Left cardiac atrium (tissue), 4 donors: ENCODE measurements around the gene VEGFC. TPM values are rescaled to one million over a fixed set of nuclear protein-coding genes. Genes with fewer than 3 reads are reported as not detected.
A peak's percentile ranks its signal among the peaks of the same experiment; 100 is the strongest.

ENCODE experiments used
- ATAC-seq, 2 donors: fragments of 200-7000 bp; cut with Tn5 transposase; one replicate each; pipeline ENCODE4 v1.9.1; 2020; ENCODE audit warnings: mild to moderate bottlenecking in 2 of 2, moderate library complexity in 2 of 2
- DNase-seq: peaks from one replicate; pipeline ENCODE4 v3.0.0-alpha.2; 2020
- intact Hi-C, 2 donors: fragments of 100-400 bp; cut with DNase I; formaldehyde crosslinking; loops; one replicate each; pipeline versions ENCODE4 v1.14.1 to v1.15.1; 2022 to 2023
- long read RNA-seq: library from polyadenylated mRNA; unstranded; transcript quantifications from one replicate; pipeline ENCODE4 v2.0.0, GENCODE V29; 2021
- total RNA-seq, 2 donors: library from RNA; stranded (reverse); fragmentation: NEBNext Ultra II Directional; extraction: Animal tissue kit (Norgen Biotek cat#: 25700); gene quantifications; one replicate each; pipeline ENCODE4 v1.2.1, GENCODE V29; 2021
- donor health status: DM: no; HTN: yes; CAD: no.
- donor health status: DM: no; HTN: yes; CAD: no; lungs with severe emphysema.
- donor health status: DM: yes; HTN: yes; CAD: no.
- donor health status: Dilated cardiomyopathy.

VEGFC gene, protein sequence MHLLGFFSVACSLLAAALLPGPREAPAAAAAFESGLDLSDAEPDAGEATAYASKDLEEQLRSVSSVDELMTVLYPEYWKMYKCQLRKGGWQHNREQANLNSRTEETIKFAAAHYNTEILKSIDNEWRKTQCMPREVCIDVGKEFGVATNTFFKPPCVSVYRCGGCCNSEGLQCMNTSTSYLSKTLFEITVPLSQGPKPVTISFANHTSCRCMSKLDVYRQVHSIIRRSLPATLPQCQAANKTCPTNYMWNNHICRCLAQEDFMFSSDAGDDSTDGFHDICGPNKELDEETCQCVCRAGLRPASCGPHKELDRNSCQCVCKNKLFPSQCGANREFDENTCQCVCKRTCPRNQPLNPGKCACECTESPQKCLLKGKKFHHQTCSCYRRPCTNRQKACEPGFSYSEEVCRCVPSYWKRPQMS
- total RNA-seq: 1 to 10 TPM; 7.8 to 8.5 TPM
- long read RNA-seq, partial matches to known transcripts: 1 of 1 reads
- long read RNA-seq, other reads (novel, unspliced or antisense): 0 of 1 reads

DNA sequence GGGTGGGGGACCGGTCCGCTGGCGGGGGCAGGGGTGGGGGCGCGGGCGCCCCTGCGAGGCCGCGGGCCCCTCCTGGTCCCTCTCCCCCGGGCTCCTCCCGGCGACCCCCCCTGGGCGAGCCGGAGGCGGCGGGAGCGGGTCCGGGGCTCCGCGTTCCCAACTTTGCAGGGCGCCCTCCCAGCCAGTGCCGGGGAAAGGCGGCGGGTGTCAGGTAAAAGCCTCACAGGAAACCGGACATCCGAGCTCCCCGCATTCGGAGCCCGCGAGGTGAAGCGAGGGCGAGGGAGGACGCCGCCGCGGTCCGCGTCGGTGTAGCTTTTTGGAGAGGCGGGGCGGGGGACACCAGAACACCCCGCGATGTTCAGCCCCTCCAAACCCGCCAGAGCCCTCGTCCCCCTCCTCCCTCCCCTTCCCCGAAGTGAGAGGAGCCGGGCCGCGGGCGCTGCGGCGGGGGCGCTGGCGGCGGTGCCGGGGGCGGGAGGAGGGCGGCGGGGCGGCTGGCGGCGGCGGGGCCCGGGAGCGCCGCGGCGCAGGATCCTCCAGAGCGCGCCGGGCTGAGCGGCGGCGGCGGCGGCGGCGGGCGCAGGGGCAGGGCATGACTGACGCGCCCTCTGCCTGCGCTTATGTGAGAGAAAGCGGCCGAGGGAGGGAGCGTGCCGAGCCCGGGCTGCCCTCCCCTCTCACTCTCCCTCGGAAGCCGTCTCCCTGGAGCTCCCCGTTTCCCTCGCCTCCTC is at the start of gene VEGFC:
Gene VEGFC (minus strand): TSS at position 597 of the 734 bp plus-strand sequence. CDS start 611 bp downstream, outside the sequence.
- DNase-seq: peak; percentile 69
- intact Hi-C loops: loop anchor here in 1 of 2 donors (5.0 kb wide), 1 partner anchor 415 kb away; no protein-coding TSS in a partner anchor
- ATAC-seq: peak; percentile 92

DNA sequence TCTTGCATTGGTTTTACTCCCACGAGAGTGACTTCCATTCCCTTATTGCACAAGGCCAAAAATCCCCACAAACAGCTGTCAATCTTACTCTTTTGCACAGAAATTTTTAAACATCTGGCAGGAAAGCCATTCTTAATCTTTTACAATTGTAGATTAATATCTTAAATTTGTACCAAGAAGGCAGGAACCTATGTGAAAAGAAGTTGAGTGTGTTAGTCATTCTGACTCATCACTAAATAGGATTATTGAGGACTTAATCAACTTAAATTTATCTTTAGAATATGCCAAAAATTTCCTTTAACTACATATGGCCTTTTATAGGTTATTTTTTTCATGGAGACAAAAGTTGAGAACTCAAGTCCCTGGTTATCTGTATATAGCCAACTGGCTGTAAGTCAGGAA is 49.0 kb upstream of the VEGFC start:
- no peak for ATAC-seq
- no peak for DNase-seq
- intact Hi-C loops: no loop called here

DNA sequence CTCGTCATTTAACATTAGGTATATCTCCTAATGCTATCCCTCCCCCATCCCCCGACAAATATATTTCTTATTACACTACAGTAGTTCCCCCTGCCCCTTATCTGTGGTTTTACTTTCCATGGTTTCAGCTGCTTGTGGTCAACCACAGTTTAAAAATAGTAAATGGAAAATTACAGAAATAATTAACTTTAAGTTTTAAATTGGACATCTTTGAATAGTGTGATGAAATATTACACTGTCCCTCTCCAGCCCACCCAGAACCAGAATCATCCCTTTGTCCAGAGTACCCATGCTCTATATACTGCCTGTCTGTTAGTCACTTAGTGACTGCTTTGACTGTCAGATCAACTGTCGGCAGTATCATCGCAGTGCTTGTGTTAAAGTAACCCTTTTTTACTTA is 47.4 kb upstream of the VEGFC start:
- intact Hi-C loops: no loop called here
- no peak for ATAC-seq
- DNase-seq: no peak

DNA sequence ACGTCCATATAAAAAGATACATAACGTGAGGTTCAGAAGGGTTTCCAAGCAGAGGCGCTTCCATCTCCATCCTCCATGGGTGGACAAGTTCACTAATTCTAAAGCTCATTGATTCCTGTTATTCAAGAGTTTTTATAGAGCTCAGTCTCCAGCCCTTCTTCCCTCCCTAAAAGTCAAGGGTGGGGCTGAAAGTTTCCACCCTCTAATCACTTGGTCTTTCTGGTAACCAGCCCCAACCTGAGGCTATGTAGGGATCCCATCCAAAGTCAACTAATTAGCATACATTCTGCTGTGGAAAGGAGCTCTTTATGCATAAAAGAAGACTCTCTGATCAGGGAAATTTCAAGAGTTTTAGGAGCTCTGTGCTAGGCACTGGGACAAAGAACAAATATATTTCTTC is 46.9 kb upstream of the VEGFC start:
- intact Hi-C loops: no loop called here
- ATAC-seq (no peak), DNase-seq (no peak)

DNA sequence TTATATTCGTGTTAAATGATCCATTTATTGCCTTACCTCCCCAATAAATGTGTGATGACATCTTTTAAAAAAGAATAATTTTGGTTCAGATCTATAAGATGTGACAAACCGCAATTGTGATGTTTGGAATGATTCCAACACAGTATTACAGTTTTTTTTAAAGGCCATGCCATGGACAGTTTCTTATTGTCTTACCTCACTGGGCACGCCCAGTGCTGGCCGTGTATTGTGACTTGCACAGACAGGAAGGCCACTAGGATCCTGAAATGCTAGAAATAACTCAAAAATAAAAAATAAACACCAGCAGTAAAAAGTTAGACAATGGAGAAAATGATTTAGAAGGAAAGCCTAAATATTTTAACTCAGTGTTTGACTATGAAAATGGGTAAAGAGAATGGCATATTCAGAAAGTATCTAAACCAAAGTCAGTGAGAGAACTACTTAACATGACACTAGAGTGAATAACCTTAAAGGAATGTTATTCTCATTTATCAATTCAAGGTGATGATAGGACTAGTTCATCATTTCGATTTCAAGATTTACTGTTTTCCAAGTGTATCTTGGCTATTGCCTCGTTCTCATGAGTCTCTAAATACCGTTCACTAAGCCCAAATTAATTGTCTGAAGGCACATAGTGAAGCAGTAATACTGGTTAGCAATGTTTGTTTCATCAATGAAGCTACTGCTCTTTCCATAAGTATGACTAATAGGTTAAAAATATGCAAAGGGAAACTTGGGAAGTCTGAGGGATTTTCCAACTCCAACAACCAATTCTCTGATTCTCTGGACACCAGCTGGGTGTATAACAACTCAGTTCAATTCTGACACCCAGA is 46.1 kb upstream of the VEGFC start:
- peak in 1 of 2 donors; percentile 26 for ATAC-seq
- peak; percentile 26 for DNase-seq

DNA sequence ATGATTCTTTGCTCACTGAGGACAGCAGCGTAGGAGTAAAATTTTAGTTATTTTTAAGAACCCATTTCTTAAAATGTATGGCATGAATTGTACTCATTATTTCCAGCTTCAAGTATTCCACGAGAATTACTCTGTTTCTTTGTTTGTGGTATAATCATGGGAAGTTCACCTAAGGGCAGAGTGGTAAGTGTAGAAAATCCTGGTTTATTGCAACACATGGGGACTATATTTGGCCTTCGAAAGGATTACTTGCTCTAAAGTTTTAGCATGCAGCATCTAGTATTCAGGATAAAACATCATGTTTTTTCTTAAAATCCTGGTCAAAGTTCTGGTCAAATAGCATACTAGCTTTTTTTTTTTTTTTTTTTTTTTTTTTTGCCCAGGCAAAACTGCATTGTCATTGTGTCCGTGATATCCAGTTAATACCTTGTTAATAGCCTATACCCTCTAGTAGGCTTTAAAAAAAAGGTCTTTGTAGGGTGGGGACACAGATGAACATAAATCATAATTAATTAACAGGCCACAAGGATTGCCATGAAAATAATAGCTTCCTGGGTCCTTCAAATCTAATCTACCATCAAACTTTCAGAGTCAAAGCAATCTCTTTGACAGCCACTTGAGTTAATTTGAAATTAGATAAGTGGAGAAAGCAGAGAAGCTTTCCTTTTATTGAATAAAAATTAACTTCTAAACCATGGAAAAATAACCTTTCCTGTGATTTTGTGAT is 44.6 kb upstream of the VEGFC start:
- no peak for DNase-seq
- ATAC-seq: no peak
- intact Hi-C loops: no loop called here

More for the DNA sequence above, 46.1 kb upstream of the VEGFC start:
- intact Hi-C loops: no loop called here

DNA sequence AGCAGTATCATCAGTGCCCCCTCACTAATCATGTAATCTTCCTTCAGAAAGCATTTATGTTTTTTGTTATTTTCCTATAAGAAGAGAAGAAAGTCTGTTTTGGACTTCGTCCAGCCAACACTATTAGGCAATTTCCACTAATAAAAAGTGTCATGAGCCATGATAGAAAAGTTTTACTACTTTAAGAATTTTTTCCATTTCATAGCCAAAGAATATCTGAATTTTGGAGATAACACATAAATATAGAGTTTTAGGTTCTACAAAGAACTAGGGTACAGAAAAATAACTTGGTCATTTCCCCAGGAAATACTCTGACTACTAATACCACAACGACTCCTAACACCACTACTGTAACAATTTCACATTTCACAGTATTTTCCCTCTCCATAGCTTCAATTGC is 41.8 kb upstream of the VEGFC start:
- DNase-seq: no peak
- ATAC-seq: no peak
- intact Hi-C loops: no loop called here

DNA sequence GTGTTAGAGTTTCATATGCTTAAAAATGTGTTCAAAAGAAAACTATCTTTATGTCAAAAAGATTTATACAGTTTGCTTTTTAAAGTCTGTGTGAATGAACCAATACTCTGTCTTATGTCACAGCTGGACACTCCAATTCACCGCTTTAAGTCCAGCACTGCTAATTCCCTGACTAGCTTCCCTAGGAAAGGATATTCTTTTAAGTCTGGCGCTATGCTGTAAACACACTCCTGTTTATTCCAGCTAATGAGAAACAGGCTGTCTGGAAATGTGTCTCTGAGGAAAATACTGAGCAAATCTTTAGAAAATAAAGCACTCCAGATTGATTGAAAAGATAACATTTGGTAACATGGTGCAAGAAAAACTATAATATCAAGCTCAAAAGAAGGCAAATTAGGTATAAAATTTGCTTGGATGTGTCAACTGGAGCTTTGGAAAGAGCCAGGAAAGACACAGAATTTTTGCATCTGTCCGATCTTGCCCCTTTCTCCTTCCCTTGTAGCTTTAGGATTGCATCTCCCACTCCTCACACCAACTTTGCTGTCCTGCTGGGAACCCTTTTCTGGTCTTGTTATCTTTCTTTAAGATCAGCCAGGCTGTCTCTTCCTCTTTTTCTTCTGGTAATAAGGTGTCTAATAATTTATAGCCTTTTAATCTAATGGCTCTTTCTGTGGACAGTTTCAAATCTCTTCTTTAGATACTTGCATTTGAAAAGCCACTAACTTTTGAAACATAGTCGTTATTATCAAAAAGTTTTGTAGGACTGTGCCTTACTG is 40.9 kb upstream of the VEGFC start:
- no peak for ATAC-seq
- intact Hi-C loops: no loop called here
- no peak for DNase-seq

DNA sequence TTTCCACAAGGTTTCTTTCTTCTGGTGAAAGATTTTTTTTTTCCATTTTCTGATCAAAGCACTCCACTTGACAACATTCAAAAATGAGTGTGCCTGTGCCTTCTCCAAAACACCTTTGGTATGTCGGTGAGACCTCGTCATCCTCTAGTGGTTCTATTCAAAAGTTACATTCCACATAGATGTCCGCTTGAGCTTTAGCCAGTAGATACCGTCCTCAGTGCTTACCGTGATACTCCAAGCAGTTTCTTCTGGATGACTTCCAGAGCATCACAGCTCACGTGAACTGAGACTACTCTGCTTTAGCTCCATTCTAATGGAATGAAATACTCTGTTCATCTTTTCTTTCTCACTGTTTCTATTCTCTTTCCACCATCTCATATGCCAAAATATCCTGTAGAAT is 38.2 kb upstream of the VEGFC start:
- intact Hi-C loops: no loop called here
- ATAC-seq: no peak
- DNase-seq: no peak

DNA sequence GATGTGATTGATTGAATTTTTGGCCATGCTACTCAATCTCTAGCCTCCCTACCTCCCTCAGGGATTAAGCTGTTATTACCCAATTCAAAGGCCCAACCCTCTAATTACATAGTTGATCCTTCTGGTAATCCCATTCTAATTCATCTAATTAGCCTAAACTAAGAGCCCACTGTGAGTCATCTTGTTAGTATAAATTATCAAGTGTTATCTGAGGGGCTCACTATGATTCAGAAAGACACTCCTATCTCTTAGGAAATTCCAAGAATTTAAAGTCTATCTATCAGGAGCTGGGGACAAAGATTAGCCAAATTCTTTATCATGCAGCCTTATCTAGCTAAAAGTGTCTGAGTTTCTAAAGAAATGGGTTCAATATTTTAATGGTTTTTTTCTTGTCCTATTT is 32.9 kb upstream of the VEGFC start:
- DNase-seq (no peak), ATAC-seq (no peak)
- intact Hi-C loops: no loop called here

DNA sequence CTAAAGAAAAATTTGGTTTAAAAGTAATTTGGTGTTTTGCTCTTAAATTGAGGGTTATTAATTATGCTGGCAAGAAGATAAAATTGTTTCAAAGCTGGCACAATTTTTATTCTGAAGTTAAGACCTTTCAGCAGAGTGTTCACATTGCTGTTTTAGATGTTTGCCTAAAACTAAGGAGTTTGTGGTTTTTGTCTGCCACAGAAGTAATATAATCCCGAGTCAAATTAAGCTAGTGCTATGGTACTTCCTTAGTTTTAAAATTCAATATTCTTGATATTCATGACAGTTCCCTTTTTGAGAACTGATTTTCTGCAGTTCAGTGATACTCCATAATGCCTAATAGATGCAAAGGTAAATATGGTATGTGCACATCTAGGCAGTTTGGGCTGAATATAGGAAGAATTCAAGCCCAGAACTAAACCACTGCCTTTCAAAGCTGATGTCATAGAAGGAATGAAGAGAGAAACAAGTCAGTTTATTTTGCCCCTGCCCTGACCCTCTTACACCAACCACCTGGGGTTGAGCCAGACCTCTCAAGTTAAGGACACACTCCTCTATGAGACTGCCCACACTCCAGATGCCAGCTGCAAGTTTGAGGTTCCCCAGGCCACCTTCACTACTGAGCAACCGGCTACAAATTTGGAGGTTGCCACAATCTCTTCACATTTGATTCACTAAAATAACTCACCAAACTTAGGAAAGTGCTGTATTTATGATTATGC is 32.1 kb upstream of the VEGFC start:
- ATAC-seq (no peak), DNase-seq (no peak)
- intact Hi-C loops: no loop called here

DNA sequence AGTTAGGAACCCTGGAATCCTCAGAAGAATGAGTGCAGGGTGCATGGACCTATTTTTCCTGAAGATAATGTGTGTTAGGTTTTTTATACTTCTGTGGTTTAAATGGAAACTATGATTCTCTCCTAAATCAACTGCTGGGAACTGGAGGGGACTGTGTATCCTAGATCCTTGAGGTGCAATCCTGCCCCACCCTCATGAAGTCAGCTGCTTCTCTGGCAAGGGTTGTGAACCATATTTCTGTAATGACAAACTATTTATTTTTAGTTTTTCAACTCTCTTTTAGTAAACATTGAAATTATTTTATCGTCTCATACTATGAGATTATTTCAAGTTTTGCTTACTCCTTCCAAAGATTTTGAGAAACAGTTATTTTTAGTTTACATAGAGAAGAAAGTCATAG is 25.8 kb upstream of the VEGFC start:
- no peak for DNase-seq
- no peak for ATAC-seq
- intact Hi-C loops: no loop called here

DNA sequence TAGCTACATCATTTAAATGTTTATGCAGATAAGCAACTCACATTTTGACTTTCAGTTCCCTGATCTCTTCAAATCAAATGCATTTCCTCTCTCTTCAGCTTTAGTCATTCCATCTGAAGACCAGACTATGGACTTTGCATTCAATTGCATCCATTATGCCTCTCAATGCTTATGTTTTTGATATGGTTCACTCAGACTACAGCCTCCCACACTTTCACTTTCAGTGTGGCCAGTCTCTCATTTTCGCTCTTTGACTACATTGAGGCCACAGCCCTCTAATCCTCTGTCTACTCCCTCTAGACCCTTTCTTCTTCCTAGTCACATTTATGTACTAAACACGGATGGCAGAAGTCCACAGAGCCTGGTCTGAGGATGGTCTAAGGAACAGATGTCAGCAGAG is 24.5 kb upstream of the VEGFC start:
- ATAC-seq (no peak), DNase-seq (no peak)
- intact Hi-C loops: no loop called here

DNA sequence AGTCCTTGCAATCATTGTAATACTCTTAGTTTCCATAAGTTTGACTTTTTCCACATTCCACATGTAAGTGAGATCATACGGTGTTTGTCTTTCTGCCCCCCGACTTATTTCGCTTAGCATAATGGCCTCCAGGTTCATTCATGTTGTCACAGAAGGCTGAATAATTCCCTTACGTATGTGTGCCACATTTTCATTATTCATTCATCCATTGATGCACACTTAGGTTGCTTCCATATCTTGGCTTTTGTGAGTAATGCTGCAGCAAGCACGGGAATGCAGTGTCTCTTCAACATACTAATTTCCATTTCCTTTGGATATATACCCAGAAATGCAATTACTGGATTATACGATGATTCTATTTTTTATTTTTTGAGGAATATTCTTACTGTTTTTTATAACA is 22.0 kb upstream of the VEGFC start:
- no peak for ATAC-seq

DNA sequence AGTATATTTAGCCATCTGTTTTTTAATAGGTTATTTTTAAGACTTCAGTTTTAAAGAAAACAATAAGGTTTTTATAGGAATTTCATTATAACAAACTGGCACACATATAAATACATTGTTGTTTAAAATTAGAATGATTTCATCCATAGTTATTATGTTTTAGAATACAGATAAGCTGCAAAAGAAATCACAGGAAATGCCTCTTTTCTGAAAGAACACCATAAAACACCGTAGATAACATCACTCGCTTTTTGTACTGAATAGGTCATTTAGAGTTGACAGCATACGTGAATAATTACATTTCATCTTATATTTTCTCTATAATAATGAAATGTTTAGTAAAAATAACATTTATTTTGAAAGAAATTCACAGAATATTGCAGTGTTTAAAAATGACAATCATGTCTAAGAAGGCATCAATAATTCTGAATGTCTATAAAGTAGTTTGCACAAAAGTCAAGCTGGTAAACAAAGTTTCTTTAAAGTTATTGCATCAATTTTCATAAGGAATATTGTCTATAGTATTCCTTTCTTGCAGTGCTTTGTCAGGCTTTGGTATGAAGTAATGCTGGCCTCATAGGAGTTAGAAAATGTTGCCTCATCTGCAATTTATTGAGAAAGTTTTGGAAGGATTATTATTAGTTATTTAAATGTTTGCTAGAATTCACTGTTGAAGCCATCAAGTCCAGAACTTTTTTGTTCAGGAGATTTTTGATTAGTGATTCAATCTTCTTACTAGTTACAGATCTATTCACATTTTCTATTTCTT is 17.9 kb upstream of the VEGFC start:
- no peak for DNase-seq
- intact Hi-C loops: no loop called here
- no peak for ATAC-seq

More for the DNA sequence above, 22.0 kb upstream of the VEGFC start:
- intact Hi-C loops: no loop called here
- no peak for DNase-seq

DNA sequence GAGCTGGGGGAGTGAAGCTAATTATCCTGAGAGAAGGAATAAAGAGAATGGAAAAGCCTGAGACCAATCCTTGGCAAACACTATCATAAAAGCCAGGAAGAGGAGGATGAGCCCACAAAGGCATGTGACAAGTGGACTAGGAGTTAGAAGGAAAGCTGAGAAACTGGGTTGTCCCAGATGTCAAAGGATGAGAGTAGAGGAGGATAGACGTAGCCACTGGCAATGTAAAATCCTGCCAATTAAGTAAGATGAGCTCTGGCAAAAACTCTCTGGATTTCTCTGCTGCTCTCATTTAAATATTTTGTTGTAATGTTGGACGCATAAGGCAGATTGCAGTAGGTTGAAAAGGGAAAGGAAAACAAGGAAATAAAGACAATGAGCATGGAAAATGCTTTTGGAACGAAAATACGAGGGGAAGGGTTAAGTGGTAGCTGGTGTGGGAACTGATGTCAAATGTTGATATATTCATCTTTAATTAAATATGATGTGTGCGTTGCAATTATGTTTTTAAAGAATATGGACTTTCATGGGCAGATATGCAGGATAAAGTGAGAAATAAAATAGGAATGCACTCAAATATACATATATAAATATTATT is 14.2 kb upstream of the VEGFC start:
- DNase-seq: no peak
- ATAC-seq: no peak
- intact Hi-C loops: no loop called here
